ENCODE data around the gene STK32B. TPM values are rescaled to one million over a fixed set of nuclear protein-coding genes. Genes with fewer than 3 reads are reported as not detected.
"Not testable (repeated sequence)": the region's sequence is repeated elsewhere in the genome, so short reads cannot be mapped to it uniquely, and the experiment has no call there.

Gene STK32B
- total RNA-seq, 8 experiments from 2014 or later, result 1.8 to 25.1 (median 4.7) TPM

DNA sequence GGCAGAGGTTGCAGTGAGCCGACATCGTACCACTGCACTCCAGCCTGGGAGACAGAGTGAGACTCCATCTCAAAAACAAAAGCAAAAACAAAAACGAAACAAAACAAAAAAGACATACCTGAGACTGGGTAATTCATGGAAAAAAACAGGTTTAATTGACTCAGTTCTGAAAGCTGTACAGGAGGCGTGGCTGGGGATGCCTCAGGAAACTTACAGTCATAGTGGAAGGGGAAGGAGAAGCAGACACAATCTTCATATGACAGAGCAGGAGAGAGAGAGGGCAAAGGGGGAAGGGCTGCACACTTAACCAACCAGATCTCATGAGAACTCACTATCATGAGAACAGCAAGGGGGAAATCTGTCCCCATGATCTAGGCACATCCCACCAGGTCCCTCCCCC lies 229.5 kb downstream of the STK32B start:
- no peak overlapping the region for H3K27ac ChIP-seq
- in situ Hi-C loops (cut with MboI; ENCODE audit: low pct_unique_long_range_greater_than_20kb in 2 of 9, low sequenced_read_pairs in 9 of 9, unreplicated experiment in 9 of 9), result no loop called here
- WGBS, 10 experiments, result 0 to 93% (median 72%) methylated on average over 1 to 4 of the region's 4 CpGs; no CpG with 5 or more reads in 1 of the 10 experiments
- H3K4me1 ChIP-seq (replicated peaks in 1 of 2), result peaks cover 3 to 5% of the 10 kb centered on the region in 2 donors
- no peak overlapping the region for H3K4me3 ChIP-seq
- no peak for ATAC-seq (replicated peaks in 6 of 8)

DNA sequence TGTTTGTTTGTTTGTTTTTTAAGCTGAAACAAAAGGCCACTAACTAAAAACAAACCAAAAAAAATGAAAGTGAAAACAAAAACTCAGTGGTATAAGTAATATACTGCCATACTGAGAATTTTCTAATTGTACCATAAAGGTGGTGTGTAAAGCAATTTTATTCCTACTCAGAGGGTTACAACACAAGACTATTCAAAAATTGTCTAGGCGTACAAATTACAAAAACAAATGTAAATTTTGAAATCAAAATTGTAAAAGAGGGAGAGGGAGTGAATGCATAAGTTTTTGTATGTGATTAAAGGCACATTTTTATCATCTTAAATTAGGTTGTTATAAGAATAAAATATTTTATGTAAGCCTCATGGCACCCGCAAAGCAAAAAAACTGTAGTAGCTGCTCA lies 232.6 kb downstream of the STK32B start:
- Histone ChIP-seq H3K4me3 (no peak overlapping the region), H3K4me1 (replicated peaks in 1 of 2) (no peaks in the 10 kb centered on the region), H3K27ac (no peak overlapping the region)
- peak in 3 of 8 experiments; percentile 66 to 78 (median 69) for ATAC-seq (replicated peaks in 6 of 8)
- in situ Hi-C loops (cut with MboI; ENCODE audit: low pct_unique_long_range_greater_than_20kb in 2 of 9, low sequenced_read_pairs in 9 of 9, unreplicated experiment in 9 of 9), result no loop called here
- WGBS, 10 experiments, result 0 to 95% (median 64%) methylated on average over 1 to 2 of the region's 2 CpGs

DNA sequence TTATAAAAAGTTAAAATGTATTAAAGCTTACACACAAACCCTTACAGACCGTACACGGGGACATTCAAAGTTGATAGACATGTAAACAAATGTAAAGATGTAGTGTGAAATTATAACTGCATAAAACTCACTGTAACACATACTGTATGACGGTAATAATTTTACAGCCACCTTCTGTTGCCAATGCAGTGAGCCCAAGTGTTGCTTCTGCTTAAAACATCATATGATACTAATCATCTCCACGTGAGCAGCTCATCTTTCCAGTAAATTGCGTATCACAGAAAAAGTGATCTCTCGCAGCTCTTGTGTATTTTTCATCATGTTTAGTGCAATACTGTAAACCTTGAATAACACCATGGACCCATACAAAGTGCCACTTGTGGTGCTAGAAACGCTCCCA lies 233.2 kb downstream of the STK32B start:
- in situ Hi-C loops (cut with MboI; ENCODE audit: low pct_unique_long_range_greater_than_20kb in 2 of 9, low sequenced_read_pairs in 9 of 9, unreplicated experiment in 9 of 9), result no loop called here
- H3K4me3 ChIP-seq, result no peak overlapping the region
- no peak overlapping the region for H3K27ac ChIP-seq
- WGBS, 10 experiments, result 19 to 100% (median 81%) methylated on average over 2 to 7 of the region's 7 CpGs; no CpG with 5 or more reads in 1 of the 10 experiments
- peak in 1 of 8 experiments; percentile 52 for ATAC-seq (replicated peaks in 6 of 8)
- H3K4me1 ChIP-seq (replicated peaks in 1 of 2), result no peaks in the 10 kb centered on the region

- ATAC-seq (replicated peaks in 6 of 8), result no peak
- in situ Hi-C loops (cut with MboI; ENCODE audit: low pct_unique_long_range_greater_than_20kb in 2 of 9, low sequenced_read_pairs in 9 of 9, unreplicated experiment in 9 of 9), result no loop called here
- Histone ChIP-seq H3K27ac (no peak overlapping the region), H3K4me1 (replicated peaks in 1 of 2) (no peaks in the 10 kb centered on the region), H3K4me3 (no peak overlapping the region)
- 17 to 93% (median 57%) methylated on average over 1 to 4 of the region's 4 CpGs for WGBS, 10 experiments
Measured at GRCh38 chr4:5292101-5292500, 240.8 kb downstream of the STK32B start.

DNA sequence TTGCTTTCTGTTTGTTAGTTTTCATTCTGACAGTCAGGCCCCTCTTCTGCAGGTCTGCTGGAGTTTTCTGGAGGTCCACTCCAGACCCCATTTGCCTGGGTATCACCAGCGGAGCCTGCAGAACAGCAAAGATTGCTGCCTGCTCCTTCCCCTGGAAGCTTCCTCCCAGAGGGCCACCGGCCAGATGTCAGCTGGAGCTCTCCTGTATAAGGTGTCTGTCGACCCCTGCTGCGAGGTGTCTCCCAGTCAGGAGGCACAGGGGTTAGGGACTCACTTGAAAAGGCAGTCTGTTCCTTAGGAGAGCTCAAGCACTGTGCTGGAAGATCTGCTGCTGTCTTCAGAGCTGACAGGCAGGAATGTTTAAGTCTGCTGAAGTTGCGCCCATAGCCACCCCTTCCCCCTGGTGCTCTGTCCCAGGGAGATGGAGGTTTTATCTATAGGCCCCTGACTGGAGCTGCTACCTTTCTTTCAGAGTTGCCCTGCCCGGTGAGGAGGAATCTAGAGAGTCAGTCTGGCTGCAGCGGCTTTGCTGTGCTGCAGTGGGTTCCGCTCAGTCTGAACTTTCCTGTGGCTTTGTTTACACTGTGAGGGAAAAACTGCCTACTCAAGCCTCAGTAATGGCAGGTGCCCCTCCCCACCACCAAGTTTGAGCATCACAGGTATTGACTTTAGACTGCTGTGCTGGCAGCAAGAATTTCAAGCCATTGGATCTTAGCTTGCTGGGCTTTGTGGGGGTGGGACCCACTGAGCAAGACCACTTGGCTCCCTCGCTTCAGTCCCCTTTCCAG lies 246.9 kb downstream of the STK32B start:
- in situ Hi-C loops (cut with MboI; ENCODE audit: low pct_unique_long_range_greater_than_20kb in 2 of 9, low sequenced_read_pairs in 9 of 9, unreplicated experiment in 9 of 9); H3K4me1 ChIP-seq (replicated peaks in 1 of 2); H3K4me3 ChIP-seq; H3K27ac ChIP-seq; ATAC-seq (replicated peaks in 6 of 8): not testable (repeated sequence)
- 72 to 100% (median 93%) methylated on average over 1 to 6 of the region's 9 CpGs; no CpG with 5 or more reads in 3 of the 10 experiments for WGBS, 10 experiments

- no peak for ATAC-seq (replicated peaks in 6 of 8)
- Histone ChIP-seq H3K4me3 (no peak overlapping the region), H3K4me1 (replicated peaks in 1 of 2) (no peaks in the 10 kb centered on the region), H3K27ac (no peak overlapping the region)
- in situ Hi-C loops (cut with MboI; ENCODE audit: low pct_unique_long_range_greater_than_20kb in 2 of 9, low sequenced_read_pairs in 9 of 9, unreplicated experiment in 9 of 9), result no loop called here
Measured at GRCh38 chr4:5300283-5300682, 249.0 kb downstream of the STK32B start.

GRCh38 chr4:5307928-5308327 lies 256.6 kb downstream of the STK32B start:
- in situ Hi-C loops (cut with MboI; ENCODE audit: low pct_unique_long_range_greater_than_20kb in 2 of 9, low sequenced_read_pairs in 9 of 9, unreplicated experiment in 9 of 9), result no loop called here
- Histone ChIP-seq H3K4me3 (no peak overlapping the region), H3K27ac (no peak overlapping the region), H3K4me1 (replicated peaks in 1 of 2) (no peaks in the 10 kb centered on the region)
- 39 to 92% (median 85%) methylated on average over 1 to 3 of the region's 3 CpGs; no CpG with 5 or more reads in 4 of the 10 experiments for WGBS, 10 experiments
- ATAC-seq (replicated peaks in 6 of 8), result no peak

GRCh38 chr4:5322321-5322720 lies 271.0 kb downstream of the STK32B start:
- whole genome bisulfite sequencing, 10 experiments, result 20 to 80% (median 63%) methylated on average over 1 to 2 of the region's 2 CpGs; no CpG with 5 or more reads in 4 of the 10 experiments
- no peak overlapping the region for H3K4me3 ChIP-seq
- no peaks in the 10 kb centered on the region for H3K4me1 ChIP-seq (replicated peaks in 1 of 2)
- in situ Hi-C loops (cut with MboI; ENCODE audit: low pct_unique_long_range_greater_than_20kb in 2 of 9, low sequenced_read_pairs in 9 of 9, unreplicated experiment in 9 of 9), result no loop called here
- no peak overlapping the region for H3K27ac ChIP-seq
- no peak for ATAC-seq (replicated peaks in 6 of 8)

GRCh38 chr4:5330339-5330989 lies 279.2 kb downstream of the STK32B start:
- Histone ChIP-seq H3K4me3 (no peak overlapping the region), H3K27ac (no peak overlapping the region), H3K4me1 (replicated peaks in 1 of 2) (no peaks in the 10 kb centered on the region)
- in situ Hi-C loops (cut with MboI; ENCODE audit: low pct_unique_long_range_greater_than_20kb in 2 of 9, low sequenced_read_pairs in 9 of 9, unreplicated experiment in 9 of 9), result no loop called here
- 0 to 86% (median 46%) methylated on average over 1 to 3 of the region's 3 CpGs; no CpG with 5 or more reads in 4 of the 10 experiments for WGBS, 10 experiments
- ATAC-seq (replicated peaks in 6 of 8), result peak in 2 of 8 experiments; percentile 75 to 97

DNA sequence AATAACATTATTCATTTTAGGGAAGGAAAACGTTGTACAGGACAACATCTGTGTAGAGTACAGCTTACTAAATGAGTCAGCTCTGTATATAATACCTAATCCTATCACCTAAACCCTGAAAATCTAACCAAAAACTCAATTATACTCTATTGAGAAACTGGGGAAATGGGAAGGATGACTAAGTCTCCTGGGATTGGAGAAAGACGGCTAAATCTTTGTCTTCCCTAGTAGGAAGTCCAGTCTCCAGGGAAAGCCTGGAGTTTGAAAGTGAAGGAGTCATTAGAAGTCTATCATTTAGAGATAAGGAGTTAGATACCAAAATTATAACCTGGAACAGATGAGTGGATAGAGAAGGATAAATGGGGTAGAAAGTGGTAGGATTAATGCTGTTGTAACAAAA lies 286.5 kb downstream of the STK32B start:
- Histone ChIP-seq H3K4me1 (replicated peaks in 1 of 2) (no peaks in the 10 kb centered on the region), H3K27ac (no peak overlapping the region), H3K4me3 (no peak overlapping the region)
- no peak for ATAC-seq (replicated peaks in 6 of 8)
- 43 to 87% (median 62%) methylated on average over 1 to 2 of the region's 2 CpGs; no CpG with 5 or more reads in 1 of the 10 experiments for WGBS, 10 experiments
- in situ Hi-C loops (cut with MboI; ENCODE audit: low pct_unique_long_range_greater_than_20kb in 2 of 9, low sequenced_read_pairs in 9 of 9, unreplicated experiment in 9 of 9), result no loop called here

GRCh38 chr4:5338531-5338930 lies 287.3 kb downstream of the STK32B start:
- H3K4me3 ChIP-seq, result no peak overlapping the region
- no peak overlapping the region for H3K27ac ChIP-seq
- WGBS, 10 experiments, result 0 to 86% (median 63%) methylated on average over 1 of the region's 1 CpG; no CpG with 5 or more reads in 4 of the 10 experiments
- no peaks in the 10 kb centered on the region for H3K4me1 ChIP-seq (replicated peaks in 1 of 2)
- in situ Hi-C loops (cut with MboI; ENCODE audit: low pct_unique_long_range_greater_than_20kb in 2 of 9, low sequenced_read_pairs in 9 of 9, unreplicated experiment in 9 of 9), result no loop called here
- ATAC-seq (replicated peaks in 6 of 8), result peak in 1 of 8 experiments; percentile 13

- Histone ChIP-seq H3K4me1 (replicated peaks in 1 of 2) (no peaks in the 10 kb centered on the region), H3K27ac (no peak overlapping the region), H3K4me3 (no peak overlapping the region)
- in situ Hi-C loops (cut with MboI; ENCODE audit: low pct_unique_long_range_greater_than_20kb in 2 of 9, low sequenced_read_pairs in 9 of 9, unreplicated experiment in 9 of 9), result no loop called here
- peak in 5 of 8 experiments; percentile 70 to 98 (median 96) for ATAC-seq (replicated peaks in 6 of 8)
- WGBS, 10 experiments, result 0 to 95% (median 53%) methylated on average over 2 to 5 of the region's 6 CpGs; no CpG with 5 or more reads in 1 of the 10 experiments
Measured at GRCh38 chr4:5340991-5341451, 289.7 kb downstream of the STK32B start.

DNA sequence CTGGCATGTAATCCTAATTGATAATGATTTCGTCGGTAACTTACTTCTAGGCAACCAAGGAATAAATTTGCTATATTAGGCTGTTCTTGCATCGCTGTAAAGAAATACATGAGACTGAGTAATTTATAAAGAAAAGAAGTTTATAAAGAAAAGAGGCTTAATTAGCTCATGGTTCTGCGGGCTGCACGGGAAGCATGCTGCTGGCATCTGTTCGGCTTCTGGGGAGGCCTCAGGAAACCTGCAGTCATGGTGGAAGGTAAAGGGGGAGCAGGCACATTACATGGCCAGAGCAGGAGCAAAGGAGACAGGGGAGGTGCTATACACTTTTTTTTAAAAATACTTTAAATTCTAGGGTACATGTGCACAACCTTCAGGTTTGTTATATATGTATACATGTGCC lies 290.2 kb downstream of the STK32B start:
- Histone ChIP-seq H3K4me1 (replicated peaks in 1 of 2) (no peaks in the 10 kb centered on the region), H3K4me3 (no peak overlapping the region), H3K27ac (no peak overlapping the region)
- in situ Hi-C loops (cut with MboI; ENCODE audit: low pct_unique_long_range_greater_than_20kb in 2 of 9, low sequenced_read_pairs in 9 of 9, unreplicated experiment in 9 of 9), result no loop called here
- ATAC-seq (replicated peaks in 6 of 8), result no peak
- WGBS, 10 experiments, result 18 to 96% (median 87%) methylated on average over 1 to 6 of the region's 6 CpGs

Data from motor neuron (in vitro differentiated cells).